BLaER1 (cell line): Measurements from ENCODE around the gene HEPHL1.
A peak's percentile ranks its signal among the peaks of the same experiment; 100 is the strongest.

Source experiments
- H3K27ac ChIP-seq: shearing (Covaris generic); formaldehyde crosslinking; 2 replicates; pipeline ENCODE4 v1.8.1; 2022
- H3K27me3 ChIP-seq: shearing (Covaris generic); formaldehyde crosslinking; 2 replicates; pipeline ENCODE4 v1.8.1; 2022
- H3K36me3 ChIP-seq: shearing (Covaris generic); formaldehyde crosslinking; 2 replicates; pipeline ENCODE4 v1.8.1; 2022
- H3K4me1 ChIP-seq: shearing (Covaris generic); formaldehyde crosslinking; 2 replicates; pipeline ENCODE4 v1.8.1; 2022
- H3K4me2 ChIP-seq: shearing (Covaris generic); formaldehyde crosslinking; 2 replicates; pipeline ENCODE4 v1.8.1; 2022
- H3K4me3 ChIP-seq: shearing (Covaris generic); formaldehyde crosslinking; 2 replicates; pipeline ENCODE4 v1.8.1; 2022
- H3K9ac ChIP-seq: shearing (Covaris generic); formaldehyde crosslinking; 2 replicates; pipeline ENCODE4 v1.8.1; 2022
- H3K9me3 ChIP-seq: shearing (Covaris generic); formaldehyde crosslinking; 2 replicates; pipeline ENCODE4 v1.8.1; 2022
- H4K20me1 ChIP-seq: shearing (Covaris generic); formaldehyde crosslinking; 2 replicates; pipeline ENCODE4 v1.8.1; 2022
- Cebpa-rat ChIP-seq: shearing (Covaris generic); IDR thresholded peaks from 2 replicates; pipeline ENCODE4 v1.8.1; 2022

Gene HEPHL1

GRCh38 chr11:94068764-94069163 is 47.6 kb downstream of the HEPHL1 start:
- Histone ChIP-seq H4K20me1 (no peaks in the 10 kb centered on the region), H3K27ac (no peak overlapping the region), H3K9me3 (no peaks in the 10 kb centered on the region), H3K4me1 (no peaks in the 10 kb centered on the region), H3K4me2 (no peak overlapping the region), H3K36me3 (no peaks in the 10 kb centered on the region), H3K27me3 (no peaks in the 10 kb centered on the region), H3K9ac (no peak overlapping the region), H3K4me3 (no peak overlapping the region)
- TF ChIP-seq Cebpa-rat = no peak

DNA sequence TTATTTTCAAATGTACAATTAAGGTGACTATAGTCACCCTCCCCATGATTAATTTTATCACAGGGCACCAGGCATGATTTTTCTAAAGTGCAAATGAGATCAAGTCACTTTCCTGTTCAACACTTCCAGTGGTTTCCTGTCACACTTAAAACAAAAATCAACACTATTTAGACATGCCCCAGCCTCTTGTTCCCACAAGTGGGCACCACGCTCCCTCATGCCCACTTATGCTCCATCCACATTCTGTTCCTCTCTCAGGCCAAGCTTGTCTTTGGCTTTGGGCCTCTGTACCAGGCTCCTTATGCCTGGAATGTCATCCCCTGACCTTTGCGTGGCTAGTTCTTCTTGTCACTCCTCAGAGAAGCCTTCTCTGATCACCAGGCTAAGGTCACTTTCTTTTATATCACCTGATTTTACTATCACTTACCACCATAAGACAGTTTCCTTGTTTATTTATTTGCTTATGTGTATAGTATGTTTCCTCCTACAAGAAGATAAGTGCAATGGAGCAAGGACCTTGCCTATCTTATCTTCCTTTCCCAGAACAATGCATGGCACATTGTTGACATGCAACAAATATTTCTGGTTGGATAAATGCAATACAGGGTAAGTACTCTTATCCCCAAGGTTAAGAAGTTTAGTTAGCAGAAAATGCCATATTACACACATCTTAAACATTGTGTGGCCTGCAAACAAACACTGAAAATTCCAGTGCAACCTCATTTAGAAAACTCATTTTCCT is 56.6 kb downstream of the HEPHL1 start:
- Histone ChIP-seq H3K9me3 (no peaks in the 10 kb centered on the region), H3K27ac (no peak overlapping the region), H3K36me3 (no peaks in the 10 kb centered on the region), H3K4me2 (peak overlapping the region; percentile 30), H3K4me1 (peaks cover 6% of the 10 kb centered on the region), H3K4me3 (no peak overlapping the region), H4K20me1 (no peaks in the 10 kb centered on the region), H3K9ac (no peak overlapping the region), H3K27me3 (no peaks in the 10 kb centered on the region)
- TF ChIP-seq Cebpa-rat = no peak

- Histone ChIP-seq H3K4me1 (no peaks in the 10 kb centered on the region), H3K36me3 (no peaks in the 10 kb centered on the region), H3K4me2 (no peak overlapping the region), H3K27me3 (no peaks in the 10 kb centered on the region), H3K4me3 (no peak overlapping the region), H4K20me1 (no peaks in the 10 kb centered on the region), H3K27ac (no peak overlapping the region), H3K9ac (no peak overlapping the region), H3K9me3 (no peaks in the 10 kb centered on the region)
- TF ChIP-seq Cebpa-rat = no peak
These were observed 63.0 kb downstream of the HEPHL1 start for GRCh38 chr11:94084164-94084563.

- H3K27me3 ChIP-seq = no peaks in the 10 kb centered on the region
- H3K4me1 ChIP-seq = no peaks in the 10 kb centered on the region
- no peak overlapping the region for H3K4me3 ChIP-seq
- no peak overlapping the region for H3K27ac ChIP-seq
- no peak overlapping the region for H3K4me2 ChIP-seq
- TF ChIP-seq Cebpa-rat = no peak
- H4K20me1 ChIP-seq = no peaks in the 10 kb centered on the region
- H3K9me3 ChIP-seq = no peaks in the 10 kb centered on the region
- H3K36me3 ChIP-seq = no peaks in the 10 kb centered on the region
- H3K9ac ChIP-seq = no peak overlapping the region
These were observed 67.8 kb downstream of the HEPHL1 start for GRCh38 chr11:94088906-94089305.

GRCh38 chr11:94089341-94089740 is 68.2 kb downstream of the HEPHL1 start:
- Histone ChIP-seq H3K9ac (no peak overlapping the region), H3K36me3 (no peaks in the 10 kb centered on the region), H3K9me3 (no peaks in the 10 kb centered on the region), H3K4me1 (no peaks in the 10 kb centered on the region), H3K27ac (no peak overlapping the region), H3K4me2 (no peak overlapping the region), H3K27me3 (no peaks in the 10 kb centered on the region), H4K20me1 (no peaks in the 10 kb centered on the region), H3K4me3 (no peak overlapping the region)
- TF ChIP-seq Cebpa-rat = no peak

DNA sequence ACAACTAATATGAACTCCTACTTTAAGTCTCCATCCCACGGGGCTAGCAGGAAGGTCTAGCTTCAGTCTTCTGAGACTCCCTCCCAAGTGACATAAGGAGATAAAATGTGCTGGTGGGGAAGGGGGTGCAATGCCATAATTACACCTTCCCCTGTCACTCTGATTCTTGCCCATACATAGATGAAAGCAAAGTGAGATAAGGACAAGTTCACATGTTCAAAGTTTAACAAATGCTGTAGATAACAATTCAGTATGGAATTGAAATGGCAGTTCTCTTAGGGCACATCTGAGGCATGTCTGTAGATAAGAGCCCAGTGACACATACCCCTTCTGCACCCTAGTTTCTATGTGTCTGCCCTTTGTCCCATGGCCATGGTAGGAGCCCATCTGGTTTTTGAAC is 69.2 kb downstream of the HEPHL1 start:
- no peaks in the 10 kb centered on the region for H3K27me3 ChIP-seq
- no peak overlapping the region for H3K4me2 ChIP-seq
- no peak overlapping the region for H3K9ac ChIP-seq
- H3K36me3 ChIP-seq = no peaks in the 10 kb centered on the region
- H3K4me3 ChIP-seq = no peak overlapping the region
- H3K27ac ChIP-seq = no peak overlapping the region
- H4K20me1 ChIP-seq = no peaks in the 10 kb centered on the region
- no peaks in the 10 kb centered on the region for H3K4me1 ChIP-seq
- H3K9me3 ChIP-seq = no peaks in the 10 kb centered on the region
- no peak for TF ChIP-seq Cebpa-rat

DNA sequence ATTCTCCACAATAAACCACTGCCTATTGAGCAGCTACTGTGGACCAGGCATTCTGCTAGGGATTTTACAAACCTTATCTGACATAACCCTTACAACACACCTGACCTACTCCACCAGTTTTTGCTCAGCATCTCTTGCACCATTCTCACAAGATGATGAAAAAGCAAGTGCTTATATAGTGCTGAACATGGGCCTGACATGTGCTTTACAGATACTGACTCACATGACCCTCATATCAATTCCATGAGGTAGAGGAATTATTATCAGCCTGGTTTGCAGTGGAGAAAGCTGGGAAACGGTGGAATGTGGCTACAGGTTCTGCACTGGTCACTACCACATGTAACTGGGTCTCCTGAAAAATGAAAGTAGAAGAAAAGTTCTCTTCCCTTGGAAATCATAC is 69.9 kb downstream of the HEPHL1 start:
- no peak for TF ChIP-seq Cebpa-rat

DNA sequence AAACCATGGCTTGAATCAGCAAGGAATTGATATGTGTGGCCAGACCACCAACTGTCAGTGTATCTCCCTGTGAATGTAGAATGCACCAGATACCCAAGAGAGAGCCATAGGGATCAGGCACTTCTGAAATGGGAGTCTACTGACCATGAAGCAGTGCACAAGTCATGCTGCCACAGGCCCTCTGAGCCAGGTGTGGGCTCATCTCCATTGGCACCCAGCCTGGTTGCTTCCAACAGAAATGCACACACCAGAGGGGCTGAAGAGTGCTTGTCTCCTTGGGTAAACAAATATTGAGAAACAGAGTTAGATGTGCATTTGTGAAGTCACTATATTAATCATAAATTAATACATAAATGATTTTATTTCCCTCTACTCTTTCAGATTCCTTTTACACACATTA is 79.1 kb downstream of the HEPHL1 start:
- Histone ChIP-seq H3K9ac (no peak overlapping the region), H3K9me3 (no peaks in the 10 kb centered on the region), H3K4me3 (no peak overlapping the region), H3K4me1 (no peaks in the 10 kb centered on the region), H3K27me3 (no peaks in the 10 kb centered on the region), H3K4me2 (no peak overlapping the region), H3K36me3 (no peaks in the 10 kb centered on the region), H3K27ac (no peak overlapping the region), H4K20me1 (no peaks in the 10 kb centered on the region)
- TF ChIP-seq Cebpa-rat = no peak

More for the DNA sequence above, 69.9 kb downstream of the HEPHL1 start:
- Histone ChIP-seq H4K20me1 (no peaks in the 10 kb centered on the region), H3K27me3 (no peaks in the 10 kb centered on the region), H3K9me3 (no peaks in the 10 kb centered on the region), H3K4me3 (no peak overlapping the region), H3K36me3 (no peaks in the 10 kb centered on the region), H3K27ac (no peak overlapping the region), H3K4me2 (no peak overlapping the region), H3K9ac (no peak overlapping the region), H3K4me1 (no peaks in the 10 kb centered on the region)

DNA sequence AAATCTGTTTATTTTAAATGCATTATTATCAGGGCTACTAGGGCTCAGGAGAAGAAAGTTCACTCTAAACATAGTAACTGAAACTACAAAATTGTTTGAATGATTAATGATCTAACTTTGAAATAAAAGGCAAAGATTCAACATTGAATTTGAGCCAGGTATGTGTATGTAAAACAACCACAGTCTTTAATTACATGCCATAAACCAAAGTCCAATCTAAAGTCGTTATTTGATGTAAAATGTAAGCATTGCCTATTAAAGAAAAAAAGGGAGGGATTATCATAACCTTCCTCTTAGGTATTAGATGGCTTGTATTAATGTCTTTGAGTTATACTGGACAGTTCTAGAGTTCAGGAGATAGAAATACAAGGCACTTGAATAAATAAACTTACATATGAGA is 82.3 kb downstream of the HEPHL1 start:
- H4K20me1 ChIP-seq = no peaks in the 10 kb centered on the region
- no peak overlapping the region for H3K4me2 ChIP-seq
- H3K4me3 ChIP-seq = no peak overlapping the region
- no peaks in the 10 kb centered on the region for H3K36me3 ChIP-seq
- TF ChIP-seq Cebpa-rat = no peak
- no peak overlapping the region for H3K9ac ChIP-seq
- H3K27me3 ChIP-seq = no peaks in the 10 kb centered on the region
- H3K4me1 ChIP-seq = no peaks in the 10 kb centered on the region
- no peak overlapping the region for H3K27ac ChIP-seq
- no peaks in the 10 kb centered on the region for H3K9me3 ChIP-seq

DNA sequence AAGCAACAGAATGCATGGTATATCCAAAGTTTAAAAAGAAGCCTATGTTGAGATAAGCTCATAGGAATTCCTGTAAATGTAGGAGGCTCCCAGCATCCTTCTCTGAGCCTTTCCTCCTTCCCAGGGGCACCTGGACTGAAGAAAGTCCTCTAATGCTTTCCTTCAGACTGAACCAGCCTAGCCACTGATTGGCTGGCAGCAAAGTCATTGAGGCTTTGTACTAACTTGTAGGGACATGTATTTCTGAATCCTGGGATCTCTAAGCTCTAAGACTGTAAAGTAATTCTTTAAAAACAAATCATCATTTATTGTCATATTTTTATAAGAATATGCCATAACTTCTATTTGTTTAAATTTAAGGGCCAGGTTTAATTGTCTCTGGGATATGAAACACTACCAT is 83.6 kb downstream of the HEPHL1 start:
- no peaks in the 10 kb centered on the region for H4K20me1 ChIP-seq
- H3K27me3 ChIP-seq = no peaks in the 10 kb centered on the region
- H3K4me2 ChIP-seq = no peak overlapping the region
- no peaks in the 10 kb centered on the region for H3K36me3 ChIP-seq
- no peaks in the 10 kb centered on the region for H3K9me3 ChIP-seq
- H3K27ac ChIP-seq = no peak overlapping the region
- TF ChIP-seq Cebpa-rat = no peak
- H3K9ac ChIP-seq = no peak overlapping the region
- H3K4me1 ChIP-seq = no peaks in the 10 kb centered on the region
- no peak overlapping the region for H3K4me3 ChIP-seq

- Histone ChIP-seq H3K27ac (no peak overlapping the region), H3K9ac (no peak overlapping the region), H3K36me3 (no peaks in the 10 kb centered on the region), H3K9me3 (no peaks in the 10 kb centered on the region), H3K4me3 (no peak overlapping the region), H3K27me3 (no peaks in the 10 kb centered on the region), H3K4me2 (no peak overlapping the region), H3K4me1 (no peaks in the 10 kb centered on the region), H4K20me1 (no peaks in the 10 kb centered on the region)
- no peak for TF ChIP-seq Cebpa-rat
These were observed 85.6 kb downstream of the HEPHL1 start for GRCh38 chr11:94106716-94107115.
